GM23338 (cell line): ENCODE measurements around the gene ZNF280D. TPM values are rescaled to one million over a fixed set of nuclear protein-coding genes. Genes with fewer than 3 reads are reported as not detected.

ENCODE experiments used
- ATAC-seq: fragments of 200-7000 bp; cut with Tn5 transposase; 3 replicates; pipeline ENCODE4 v1.9.1; 2020
- DNase-seq: peaks from one replicate; pipeline ENCODE4 v3.0.0-alpha.2; 2015; ENCODE audit warnings: low spot score
- H2AFZ ChIP-seq: fragments of 200-600 bp; sonication (generic); 2 replicates; pipeline ENCODE4 v1.8.0; 2016; ENCODE audit warnings: antibody characterized with exemption, mild to moderate bottlenecking, moderate library complexity
- H3F3A ChIP-seq: fragments of 200-600 bp; sonication (generic); replicated peaks from 2 replicates; pipeline ENCODE4 v1.8.0; 2017; ENCODE audit warnings: antibody characterized with exemption, mixed run types, low read depth
- H3K27ac ChIP-seq: fragments of 200-600 bp; sonication (generic); 2 replicates; pipeline ENCODE4 v1.6.1; 2016; ENCODE audit warnings: low read depth
- H3K27me3 ChIP-seq: fragments of 200-600 bp; sonication (generic); 2 replicates; pipeline ENCODE4 v1.8.0; 2016; ENCODE audit warnings: mild to moderate bottlenecking, mixed run types, moderate library complexity; ENCODE audit not compliant: insufficient read depth
- H3K36me3 ChIP-seq: fragments of 200-600 bp; sonication (generic); 2 replicates; pipeline ENCODE4 v1.8.0; 2016; ENCODE audit warnings: mild to moderate bottlenecking; ENCODE audit not compliant: insufficient read depth
- H3K4me1 ChIP-seq: fragments of 200-600 bp; sonication (generic); 2 replicates; pipeline ENCODE4 v1.8.0; 2016; ENCODE audit warnings: mild to moderate bottlenecking, moderate library complexity; ENCODE audit not compliant: insufficient read depth
- H3K4me2 ChIP-seq: fragments of 200-600 bp; sonication (generic); 2 replicates; pipeline ENCODE4 v1.7.1; 2017; ENCODE audit warnings: mixed run types
- H3K4me3 ChIP-seq: fragments of 200-600 bp; sonication (generic); 2 replicates; pipeline ENCODE4 v1.6.1; 2016; ENCODE audit warnings: mixed run types
- H3K79me2 ChIP-seq: fragments of 200-600 bp; sonication (generic); replicated peaks from 2 replicates; pipeline ENCODE4 v1.8.0; 2017; ENCODE audit warnings: mild to moderate bottlenecking; ENCODE audit not compliant: insufficient read depth
- H3K9me2 ChIP-seq: fragments of 200-600 bp; sonication (generic); 2 replicates; pipeline ENCODE4 v1.8.0; 2017; ENCODE audit not compliant: insufficient read depth
- H4K20me1 ChIP-seq: fragments of 200-600 bp; sonication (generic); replicated peaks from 2 replicates; pipeline ENCODE4 v1.8.0; 2017; ENCODE audit warnings: mild to moderate bottlenecking; ENCODE audit not compliant: insufficient read depth
- H3K27ac Mint-ChIP-seq: 2 replicates; pipeline ENCODE4 v1.8.0; 2020; ENCODE audit warnings: inconsistent platforms, mild to moderate bottlenecking, moderate library complexity, mixed read lengths
- H3K27me3 Mint-ChIP-seq: 3 replicates; pipeline ENCODE4 v1.8.0; 2022; ENCODE audit warnings: low read depth, mild to moderate bottlenecking, moderate library complexity, mixed read lengths, inconsistent platforms; ENCODE audit not compliant: insufficient read depth, poor library complexity
- H3K36me3 Mint-ChIP-seq: 3 replicates; pipeline ENCODE4 v1.8.0; 2021; ENCODE audit warnings: low read depth, mild to moderate bottlenecking, inconsistent platforms, moderate library complexity, mixed read lengths
- H3K4me1 Mint-ChIP-seq: 3 replicates; pipeline ENCODE4 v1.8.0; 2020; ENCODE audit warnings: mild to moderate bottlenecking, inconsistent platforms, mixed read lengths
- H3K4me3 Mint-ChIP-seq: 3 replicates; pipeline ENCODE4 v1.8.0; 2021; ENCODE audit warnings: moderate library complexity, mild to moderate bottlenecking, inconsistent platforms, mixed read lengths
- H3K9me3 Mint-ChIP-seq: 3 replicates; pipeline ENCODE4 v1.8.0; 2020; ENCODE audit warnings: moderate library complexity, mild to moderate bottlenecking, inconsistent platforms, mixed read lengths
- CREB1 ChIP-seq: fragments of 250-450 bp; sonication (Bioruptor Pico); IDR thresholded peaks from 2 replicates; pipeline ENCODE4 v1.5.0; 2020; ENCODE audit warnings: low read depth, mild to moderate bottlenecking, moderate library complexity
- EZH2 ChIP-seq: fragments of 200-600 bp; sonication (generic); IDR thresholded peaks from one replicate; pipeline ENCODE4 v1.8.0; 2017; ENCODE audit warnings: antibody characterized with exemption, mild to moderate bottlenecking, low read depth; ENCODE audit not compliant: unreplicated experiment
- EZH2phosphoT487 ChIP-seq: fragments of 200-600 bp; sonication (generic); IDR thresholded peaks from one replicate; pipeline ENCODE4 v1.8.1; 2018; ENCODE audit warnings: antibody characterized with exemption; ENCODE audit not compliant: unreplicated experiment
- JUNB ChIP-seq: IDR thresholded peaks from one replicate; pipeline ENCODE4 v1.6.1; 2016; ENCODE audit warnings: antibody characterized with exemption; ENCODE audit not compliant: unreplicated experiment
- NANOG ChIP-seq: IDR thresholded peaks from 2 replicates; pipeline ENCODE4 v1.6.1; 2016; ENCODE audit warnings: antibody characterized with exemption, borderline replicate concordance
- POLR2AphosphoS5 ChIP-seq: IDR thresholded peaks from 2 replicates; pipeline ENCODE4 v1.6.1; 2016; ENCODE audit warnings: antibody characterized with exemption, low read depth
- STAT1 ChIP-seq: IDR thresholded peaks from one replicate; pipeline ENCODE4 v1.6.1; 2016; ENCODE audit warnings: antibody characterized with exemption; ENCODE audit not compliant: unreplicated experiment
- ZNF114 ChIP-seq: fragments of 250-450 bp; sonication (Bioruptor Pico); IDR thresholded peaks from 2 replicates; pipeline ENCODE4 v1.5.0; 2020; ENCODE audit warnings: mild to moderate bottlenecking, moderate library complexity
- ZNF331 ChIP-seq: fragments of 250-450 bp; sonication (Bioruptor Pico); IDR thresholded peaks from 2 replicates; pipeline ENCODE4 v1.5.0; 2020; ENCODE audit warnings: low read depth, mild to moderate bottlenecking, moderate library complexity
- polyA plus RNA-seq: library from polyadenylated mRNA; unstranded; fragments of >200 nt; fragmentation: Nextera tagmentation; extraction: Ambion mirVana; gene quantifications from 2 replicates; pipeline ENCODE4 v1.2.1, GENCODE V29; 2016
- total RNA-seq: library from RNA; depleted of rRNA; stranded (reverse); fragments of >200 nt; shearing (Covaris generic); gene quantifications from 2 replicates; pipeline ENCODE4 v1.2.3, GENCODE V29; 2014
- TF ChIP-seq, protein P1 (sequence below): IDR thresholded peaks from 2 replicates; pipeline ENCODE4 v1.6.1; 2016; ENCODE audit warnings: antibody characterized with exemption
- TF ChIP-seq, protein P2 (sequence below), 2 experiments: fragments of 200-600 bp in 1 of 2; sonication (generic) in 1 of 2; conservative IDR thresholded peaks; 2 replicates each; pipeline versions ENCODE4 v1.5.1 to v1.6.1; 2016 to 2017; ENCODE audit warnings: antibody characterized with exemption in 2 of 2, low read depth in 2 of 2, mild to moderate bottlenecking in 2 of 2, moderate library complexity in 1 of 2
- TF ChIP-seq, protein P3 (sequence below): IDR thresholded peaks from one replicate; pipeline ENCODE4 v1.6.1; 2018; ENCODE audit warnings: antibody characterized with exemption; ENCODE audit not compliant: unreplicated experiment
- TF ChIP-seq, protein P4 (sequence below): fragments of 250-450 bp; sonication (Bioruptor Pico); IDR thresholded peaks from 2 replicates; pipeline ENCODE4 v1.5.0; 2020; ENCODE audit warnings: mild to moderate bottlenecking, moderate library complexity

The ZNF280D gene
- total and polyA plus RNA-seq, 2 experiments from 2014 or later, result 23.3 to 32.5 TPM

DNA sequence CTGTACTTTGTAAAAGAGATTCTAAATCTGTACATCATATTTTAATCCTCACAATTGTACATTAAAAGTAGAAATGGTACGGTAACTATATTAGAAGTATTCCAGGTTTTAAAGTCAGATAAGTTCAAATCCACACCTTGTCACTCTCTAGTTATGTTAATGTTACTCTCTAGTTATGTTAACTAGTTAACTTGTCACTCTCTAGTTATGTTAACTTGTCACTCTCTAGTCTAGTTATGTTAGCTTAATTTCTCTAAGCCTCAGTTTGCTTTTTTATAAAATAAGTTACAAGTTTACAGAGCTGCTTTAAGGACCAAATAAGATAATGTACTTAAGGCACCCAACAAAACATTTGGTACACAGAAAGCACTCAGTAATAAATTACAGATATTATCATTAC lies 42.6 kb downstream of the ZNF280D start:
- Histone ChIP-seq H2AFZ (no peak overlapping the region), H3K27me3 (no peaks in the 10 kb centered on the region), H3K4me3 (no peak overlapping the region), H3F3A (no peaks in the 10 kb centered on the region), H3K36me3 (no peaks in the 10 kb centered on the region), H4K20me1 (no peaks in the 10 kb centered on the region), H3K4me1 (peaks cover 7% of the 10 kb centered on the region; the same call in 1 of the 2 replicates), H3K4me2 (no peak overlapping the region), H3K9me2 (no peaks in the 10 kb centered on the region), H3K27ac (no peak overlapping the region), H3K79me2 (no peaks in the 10 kb centered on the region)
- DNase-seq, result no peak
- Mint-ChIP-seq H3K4me1 (peaks cover 8% of the 10 kb centered on the region; the same call in 2 of the 3 replicates), H3K4me3 (no peak overlapping the region), H3K36me3 (no peaks in the 10 kb centered on the region; the same call in 2 of the 3 replicates), H3K27me3 (peaks cover 2% of the 10 kb centered on the region), H3K9me3 (no peaks in the 10 kb centered on the region), H3K27ac (no peak overlapping the region)
- no peak for TF ChIP-seq ZNF331
- TF ChIP-seq, protein P1, sequence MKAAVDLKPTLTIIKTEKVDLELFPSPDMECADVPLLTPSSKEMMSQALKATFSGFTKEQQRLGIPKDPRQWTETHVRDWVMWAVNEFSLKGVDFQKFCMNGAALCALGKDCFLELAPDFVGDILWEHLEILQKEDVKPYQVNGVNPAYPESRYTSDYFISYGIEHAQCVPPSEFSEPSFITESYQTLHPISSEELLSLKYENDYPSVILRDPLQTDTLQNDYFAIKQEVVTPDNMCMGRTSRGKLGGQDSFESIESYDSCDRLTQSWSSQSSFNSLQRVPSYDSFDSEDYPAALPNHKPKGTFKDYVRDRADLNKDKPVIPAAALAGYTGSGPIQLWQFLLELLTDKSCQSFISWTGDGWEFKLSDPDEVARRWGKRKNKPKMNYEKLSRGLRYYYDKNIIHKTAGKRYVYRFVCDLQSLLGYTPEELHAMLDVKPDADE, result no peak
- no peak for TF ChIP-seq NANOG
- TF ChIP-seq, protein P2, sequence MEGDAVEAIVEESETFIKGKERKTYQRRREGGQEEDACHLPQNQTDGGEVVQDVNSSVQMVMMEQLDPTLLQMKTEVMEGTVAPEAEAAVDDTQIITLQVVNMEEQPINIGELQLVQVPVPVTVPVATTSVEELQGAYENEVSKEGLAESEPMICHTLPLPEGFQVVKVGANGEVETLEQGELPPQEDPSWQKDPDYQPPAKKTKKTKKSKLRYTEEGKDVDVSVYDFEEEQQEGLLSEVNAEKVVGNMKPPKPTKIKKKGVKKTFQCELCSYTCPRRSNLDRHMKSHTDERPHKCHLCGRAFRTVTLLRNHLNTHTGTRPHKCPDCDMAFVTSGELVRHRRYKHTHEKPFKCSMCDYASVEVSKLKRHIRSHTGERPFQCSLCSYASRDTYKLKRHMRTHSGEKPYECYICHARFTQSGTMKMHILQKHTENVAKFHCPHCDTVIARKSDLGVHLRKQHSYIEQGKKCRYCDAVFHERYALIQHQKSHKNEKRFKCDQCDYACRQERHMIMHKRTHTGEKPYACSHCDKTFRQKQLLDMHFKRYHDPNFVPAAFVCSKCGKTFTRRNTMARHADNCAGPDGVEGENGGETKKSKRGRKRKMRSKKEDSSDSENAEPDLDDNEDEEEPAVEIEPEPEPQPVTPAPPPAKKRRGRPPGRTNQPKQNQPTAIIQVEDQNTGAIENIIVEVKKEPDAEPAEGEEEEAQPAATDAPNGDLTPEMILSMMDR (conservative IDR thresholded peaks at IDR 0.05; ENCODE audit: low read depth in 2 of 2), result no peak
- TF ChIP-seq JUNB, result no peak
- no peak for TF ChIP-seq POLR2AphosphoS5
- no peak for TF ChIP-seq STAT1
- TF ChIP-seq CREB1 (CRISPR knock-in tag), result no peak
- TF ChIP-seq EZH2, result no peak
- TF ChIP-seq EZH2phosphoT487, result no peak
- TF ChIP-seq ZNF114 (CRISPR knock-in tag), result no peak
- TF ChIP-seq, protein P3, sequence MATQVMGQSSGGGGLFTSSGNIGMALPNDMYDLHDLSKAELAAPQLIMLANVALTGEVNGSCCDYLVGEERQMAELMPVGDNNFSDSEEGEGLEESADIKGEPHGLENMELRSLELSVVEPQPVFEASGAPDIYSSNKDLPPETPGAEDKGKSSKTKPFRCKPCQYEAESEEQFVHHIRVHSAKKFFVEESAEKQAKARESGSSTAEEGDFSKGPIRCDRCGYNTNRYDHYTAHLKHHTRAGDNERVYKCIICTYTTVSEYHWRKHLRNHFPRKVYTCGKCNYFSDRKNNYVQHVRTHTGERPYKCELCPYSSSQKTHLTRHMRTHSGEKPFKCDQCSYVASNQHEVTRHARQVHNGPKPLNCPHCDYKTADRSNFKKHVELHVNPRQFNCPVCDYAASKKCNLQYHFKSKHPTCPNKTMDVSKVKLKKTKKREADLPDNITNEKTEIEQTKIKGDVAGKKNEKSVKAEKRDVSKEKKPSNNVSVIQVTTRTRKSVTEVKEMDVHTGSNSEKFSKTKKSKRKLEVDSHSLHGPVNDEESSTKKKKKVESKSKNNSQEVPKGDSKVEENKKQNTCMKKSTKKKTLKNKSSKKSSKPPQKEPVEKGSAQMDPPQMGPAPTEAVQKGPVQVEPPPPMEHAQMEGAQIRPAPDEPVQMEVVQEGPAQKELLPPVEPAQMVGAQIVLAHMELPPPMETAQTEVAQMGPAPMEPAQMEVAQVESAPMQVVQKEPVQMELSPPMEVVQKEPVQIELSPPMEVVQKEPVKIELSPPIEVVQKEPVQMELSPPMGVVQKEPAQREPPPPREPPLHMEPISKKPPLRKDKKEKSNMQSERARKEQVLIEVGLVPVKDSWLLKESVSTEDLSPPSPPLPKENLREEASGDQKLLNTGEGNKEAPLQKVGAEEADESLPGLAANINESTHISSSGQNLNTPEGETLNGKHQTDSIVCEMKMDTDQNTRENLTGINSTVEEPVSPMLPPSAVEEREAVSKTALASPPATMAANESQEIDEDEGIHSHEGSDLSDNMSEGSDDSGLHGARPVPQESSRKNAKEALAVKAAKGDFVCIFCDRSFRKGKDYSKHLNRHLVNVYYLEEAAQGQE, result no peak
- TF ChIP-seq, protein P4, sequence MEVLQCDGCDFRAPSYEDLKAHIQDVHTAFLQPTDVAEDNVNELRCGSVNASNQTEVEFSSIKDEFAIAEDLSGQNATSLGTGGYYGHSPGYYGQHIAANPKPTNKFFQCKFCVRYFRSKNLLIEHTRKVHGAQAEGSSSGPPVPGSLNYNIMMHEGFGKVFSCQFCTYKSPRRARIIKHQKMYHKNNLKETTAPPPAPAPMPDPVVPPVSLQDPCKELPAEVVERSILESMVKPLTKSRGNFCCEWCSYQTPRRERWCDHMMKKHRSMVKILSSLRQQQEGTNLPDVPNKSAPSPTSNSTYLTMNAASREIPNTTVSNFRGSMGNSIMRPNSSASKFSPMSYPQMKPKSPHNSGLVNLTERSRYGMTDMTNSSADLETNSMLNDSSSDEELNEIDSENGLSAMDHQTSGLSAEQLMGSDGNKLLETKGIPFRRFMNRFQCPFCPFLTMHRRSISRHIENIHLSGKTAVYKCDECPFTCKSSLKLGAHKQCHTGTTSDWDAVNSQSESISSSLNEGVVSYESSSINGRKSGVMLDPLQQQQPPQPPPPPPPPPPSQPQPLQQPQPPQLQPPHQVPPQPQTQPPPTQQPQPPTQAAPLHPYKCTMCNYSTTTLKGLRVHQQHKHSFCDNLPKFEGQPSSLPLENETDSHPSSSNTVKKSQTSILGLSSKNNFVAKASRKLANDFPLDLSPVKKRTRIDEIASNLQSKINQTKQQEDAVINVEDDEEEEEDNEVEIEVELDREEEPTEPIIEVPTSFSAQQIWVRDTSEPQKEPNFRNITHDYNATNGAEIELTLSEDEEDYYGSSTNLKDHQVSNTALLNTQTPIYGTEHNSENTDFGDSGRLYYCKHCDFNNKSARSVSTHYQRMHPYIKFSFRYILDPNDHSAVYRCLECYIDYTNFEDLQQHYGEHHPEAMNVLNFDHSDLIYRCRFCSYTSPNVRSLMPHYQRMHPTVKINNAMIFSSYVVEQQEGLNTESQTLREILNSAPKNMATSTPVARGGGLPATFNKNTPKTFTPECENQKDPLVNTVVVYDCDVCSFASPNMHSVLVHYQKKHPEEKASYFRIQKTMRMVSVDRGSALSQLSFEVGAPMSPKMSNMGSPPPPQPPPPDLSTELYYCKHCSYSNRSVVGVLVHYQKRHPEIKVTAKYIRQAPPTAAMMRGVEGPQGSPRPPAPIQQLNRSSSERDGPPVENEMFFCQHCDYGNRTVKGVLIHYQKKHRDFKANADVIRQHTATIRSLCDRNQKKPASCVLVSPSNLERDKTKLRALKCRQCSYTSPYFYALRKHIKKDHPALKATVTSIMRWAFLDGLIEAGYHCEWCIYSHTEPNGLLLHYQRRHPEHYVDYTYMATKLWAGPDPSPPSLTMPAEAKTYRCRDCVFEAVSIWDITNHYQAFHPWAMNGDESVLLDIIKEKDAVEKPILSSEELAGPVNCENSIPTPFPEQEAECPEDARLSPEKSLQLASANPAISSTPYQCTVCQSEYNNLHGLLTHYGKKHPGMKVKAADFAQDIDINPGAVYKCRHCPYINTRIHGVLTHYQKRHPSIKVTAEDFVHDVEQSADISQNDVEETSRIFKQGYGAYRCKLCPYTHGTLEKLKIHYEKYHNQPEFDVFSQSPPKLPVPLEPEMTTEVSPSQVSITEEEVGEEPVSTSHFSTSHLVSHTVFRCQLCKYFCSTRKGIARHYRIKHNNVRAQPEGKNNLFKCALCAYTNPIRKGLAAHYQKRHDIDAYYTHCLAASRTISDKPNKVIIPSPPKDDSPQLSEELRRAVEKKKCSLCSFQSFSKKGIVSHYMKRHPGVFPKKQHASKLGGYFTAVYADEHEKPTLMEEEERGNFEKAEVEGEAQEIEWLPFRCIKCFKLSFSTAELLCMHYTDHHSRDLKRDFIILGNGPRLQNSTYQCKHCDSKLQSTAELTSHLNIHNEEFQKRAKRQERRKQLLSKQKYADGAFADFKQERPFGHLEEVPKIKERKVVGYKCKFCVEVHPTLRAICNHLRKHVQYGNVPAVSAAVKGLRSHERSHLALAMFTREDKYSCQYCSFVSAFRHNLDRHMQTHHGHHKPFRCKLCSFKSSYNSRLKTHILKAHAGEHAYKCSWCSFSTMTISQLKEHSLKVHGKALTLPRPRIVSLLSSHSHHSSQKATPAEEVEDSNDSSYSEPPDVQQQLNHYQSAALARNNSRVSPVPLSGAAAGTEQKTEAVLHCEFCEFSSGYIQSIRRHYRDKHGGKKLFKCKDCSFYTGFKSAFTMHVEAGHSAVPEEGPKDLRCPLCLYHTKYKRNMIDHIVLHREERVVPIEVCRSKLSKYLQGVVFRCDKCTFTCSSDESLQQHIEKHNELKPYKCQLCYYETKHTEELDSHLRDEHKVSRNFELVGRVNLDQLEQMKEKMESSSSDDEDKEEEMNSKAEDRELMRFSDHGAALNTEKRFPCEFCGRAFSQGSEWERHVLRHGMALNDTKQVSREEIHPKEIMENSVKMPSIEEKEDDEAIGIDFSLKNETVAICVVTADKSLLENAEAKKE, result no peak
- no peak for ATAC-seq
